NCI-H2107 treated with DMSO at 0.1 percent for 48 hours (cell line): Measurements from ENCODE around the gene CFC1.
"Not testable (repeated sequence)": the region's sequence is repeated elsewhere in the genome, so short reads cannot be mapped to it uniquely, and the experiment has no call there.

ENCODE experiments used
- DNase-seq: peaks from one replicate; lab custom pipeline; 2025; ENCODE audit not compliant: unreplicated experiment; lab: John Stamatoyannopoulos, UW

The CFC1 gene

DNA sequence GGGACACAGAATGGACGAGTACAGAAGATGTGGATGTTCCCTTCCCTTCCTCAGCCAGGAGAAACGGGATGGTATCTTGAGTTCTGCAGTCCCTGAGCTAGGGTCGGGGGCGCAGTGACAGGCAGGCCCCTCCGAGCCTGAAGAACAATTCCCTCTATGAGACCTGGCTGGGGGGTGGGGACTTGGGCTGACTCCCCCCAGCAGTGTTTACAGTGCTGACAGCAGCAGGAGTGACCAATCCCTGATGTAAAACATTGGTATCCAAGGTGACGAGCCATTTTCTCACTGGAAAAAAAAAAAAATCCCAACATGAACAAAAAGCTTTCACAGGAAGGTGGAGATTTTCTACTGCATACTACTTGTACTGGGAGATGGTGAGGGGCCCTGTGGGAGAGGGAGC lies at the start of gene CFC1:
Gene CFC1 (minus strand): TSS at position 183 of the 400 bp plus-strand sequence. CDS start 288 bp downstream, outside the sequence.
- not testable (repeated sequence) for DNase-seq

- not testable (repeated sequence) for DNase-seq
Measured at GRCh38 chr2:130641688-130642087, 42.3 kb upstream of the CFC1 start.

DNA sequence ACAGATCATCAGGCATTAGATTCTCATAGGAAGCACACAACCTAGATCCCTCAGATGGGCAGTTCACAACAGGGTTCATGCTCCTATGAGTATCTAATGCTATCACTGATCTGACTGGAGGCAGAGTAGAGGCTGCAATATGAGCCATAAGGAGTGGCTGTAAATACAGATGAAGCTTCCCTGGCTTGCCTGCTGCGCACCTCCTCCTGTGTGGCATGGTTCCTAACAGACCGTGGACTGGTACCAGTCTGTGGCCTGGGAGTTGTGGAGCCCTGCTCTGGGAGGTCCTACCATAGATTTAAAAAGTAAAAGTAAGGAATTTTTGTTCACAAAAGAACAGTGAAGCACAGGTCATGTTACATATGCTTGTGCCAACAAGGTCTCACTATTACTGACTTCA lies 39.6 kb upstream of the CFC1 start:
- DNase-seq = not testable (repeated sequence)

GRCh38 chr2:130628784-130629475 lies 29.6 kb upstream of the CFC1 start:
- not testable (repeated sequence) for DNase-seq

GRCh38 chr2:130611140-130611539 lies 11.8 kb upstream of the CFC1 start, which contains the start of gene POTEJ:
POTEJ (plus strand) TSS chr2:130611440; CDS start chr2:130611533, 93 bp downstream.
- not testable (repeated sequence) for DNase-seq

DNA sequence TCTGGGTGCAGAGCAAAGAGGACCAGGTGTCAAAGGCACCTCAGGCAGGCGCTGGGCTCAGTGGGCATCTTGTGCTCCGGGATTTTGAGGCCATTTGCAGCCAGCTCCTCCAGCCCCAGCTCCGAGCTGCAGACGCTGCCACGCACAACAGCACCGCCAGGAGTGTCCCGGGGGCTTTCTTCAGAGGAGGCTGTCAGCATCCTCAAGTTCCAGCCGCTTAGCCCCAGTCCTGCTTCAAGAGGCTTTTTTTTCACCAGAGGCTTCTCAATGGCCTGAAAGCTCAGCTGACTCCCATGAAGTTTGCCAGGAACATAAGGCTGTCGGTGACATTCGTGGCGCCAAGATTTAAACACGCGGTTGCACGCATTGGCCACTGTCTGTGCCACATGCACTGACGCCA lies 11.1 kb upstream of the CFC1 start:
- DNase-seq = not testable (repeated sequence)

DNA sequence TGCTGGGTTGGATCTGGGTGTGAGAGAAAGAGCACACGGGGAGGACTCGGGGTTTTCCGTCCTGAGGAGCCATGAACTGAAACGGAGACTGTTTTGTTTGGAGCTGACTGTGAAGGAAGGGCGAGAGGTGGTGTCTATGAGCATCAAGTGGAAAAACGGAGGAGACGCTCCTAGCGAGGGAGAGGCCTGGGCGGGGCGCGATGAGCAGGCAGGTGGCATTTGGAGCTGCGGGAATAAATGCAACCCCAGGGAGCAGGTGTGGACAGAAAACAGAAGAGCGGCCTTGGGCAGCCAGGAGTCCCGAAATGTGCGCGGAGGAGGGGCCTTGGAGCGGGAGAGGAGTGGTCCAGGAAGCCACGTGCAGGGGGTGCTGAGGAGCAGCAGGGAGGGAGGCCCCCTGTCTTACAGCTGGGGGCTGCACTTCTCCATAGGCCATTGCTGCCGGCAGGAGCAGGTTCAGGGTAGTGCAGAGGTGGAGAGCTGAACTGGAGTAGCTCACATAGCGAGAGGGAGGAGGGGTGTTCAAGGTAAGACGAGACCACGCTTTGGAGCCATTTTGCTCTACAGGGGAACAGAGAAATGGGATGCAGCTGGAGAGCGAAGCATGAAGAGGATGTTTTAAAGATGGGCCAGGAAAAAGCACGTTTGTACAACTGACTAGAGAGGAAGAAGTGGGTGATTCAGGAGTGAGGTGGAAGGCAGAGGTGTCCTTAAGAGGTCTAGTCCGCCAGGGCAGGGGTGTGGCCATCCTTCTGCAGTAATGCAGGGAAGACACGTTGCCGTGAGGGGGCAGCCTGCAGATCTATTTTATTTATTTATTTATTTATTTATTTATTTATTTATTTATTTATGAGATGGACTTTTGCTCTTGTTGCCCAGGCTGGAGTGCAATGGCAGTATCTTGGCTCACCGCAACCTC lies 9.9 kb upstream of the CFC1 start:
- DNase-seq = not testable (repeated sequence)

GRCh38 chr2:130608276-130609001 lies 9.1 kb upstream of the CFC1 start:
- DNase-seq = not testable (repeated sequence)

- not testable (repeated sequence) for DNase-seq
Measured at GRCh38 chr2:130601648-130602302, 2.4 kb upstream of the CFC1 start.

DNA sequence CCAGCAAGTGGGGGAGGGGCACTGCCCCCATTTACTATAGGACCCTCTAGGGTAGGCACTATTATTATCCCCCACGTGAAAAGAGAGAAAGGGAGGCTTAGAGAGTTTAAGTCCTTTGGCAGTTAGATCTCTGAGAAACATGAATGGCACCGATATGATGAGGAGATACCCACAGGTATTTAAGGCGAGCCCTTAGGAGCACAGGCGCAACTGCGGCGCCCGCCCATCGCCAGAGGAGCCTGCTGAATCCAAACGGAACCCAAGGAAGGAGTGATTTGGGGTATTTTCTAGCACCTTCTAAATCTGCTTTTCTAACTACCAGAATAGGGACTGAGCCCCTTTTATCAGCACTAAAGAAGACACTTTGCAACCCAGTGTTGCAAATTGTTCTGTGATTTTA lies 551 bp upstream of the CFC1 start:
- not testable (repeated sequence) for DNase-seq

GRCh38 chr2:130598463-130598862 lies 912 bp downstream of the CFC1 start:
- DNase-seq = not testable (repeated sequence)

DNA sequence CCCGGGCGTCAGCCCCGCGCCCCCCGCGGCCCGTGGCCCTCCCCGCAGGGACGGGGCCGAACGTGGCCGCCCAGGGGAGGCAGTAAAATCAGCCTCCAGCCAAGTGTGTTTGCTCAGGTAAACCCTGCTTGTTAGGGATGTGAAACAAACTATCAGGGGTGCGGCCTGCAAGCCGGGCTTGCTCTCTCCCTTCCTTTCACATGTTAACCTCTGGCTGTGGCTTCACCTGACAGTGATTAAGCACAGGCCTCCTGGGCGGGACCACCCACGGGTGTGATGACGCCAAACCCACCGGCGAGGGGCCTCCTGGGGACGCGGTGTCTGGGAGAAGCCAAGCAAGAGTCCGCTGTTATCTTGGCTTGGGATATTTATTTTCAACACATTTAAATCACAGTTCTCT lies 1.4 kb downstream of the CFC1 start:
- not testable (repeated sequence) for DNase-seq

DNA sequence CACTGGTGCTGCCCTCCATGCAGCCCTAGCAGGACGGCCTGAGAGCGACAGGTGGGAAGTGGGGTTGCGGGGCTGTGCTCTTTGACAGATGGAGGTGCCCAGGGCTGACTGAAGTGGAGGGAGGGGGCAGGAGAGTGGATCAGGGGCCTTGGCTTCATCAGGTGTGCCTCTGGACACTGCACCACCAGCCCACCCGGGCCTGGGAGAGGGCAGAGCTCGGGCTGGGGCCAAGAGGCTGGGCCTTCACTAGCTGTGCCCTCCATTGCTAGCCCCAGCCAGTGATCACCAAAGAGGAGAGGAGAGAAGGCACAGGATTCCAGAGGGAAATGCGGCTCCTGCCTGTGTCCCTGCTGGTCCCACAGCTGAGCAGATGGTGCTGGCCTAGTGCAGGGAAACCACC lies 2.6 kb downstream of the CFC1 start:
- DNase-seq = not testable (repeated sequence)

- not testable (repeated sequence) for DNase-seq
Measured at GRCh38 chr2:130594011-130594410, 5.4 kb downstream of the CFC1 start.

GRCh38 chr2:130592791-130593414 lies 6.5 kb downstream of the CFC1 start:
- DNase-seq = not testable (repeated sequence)

DNA sequence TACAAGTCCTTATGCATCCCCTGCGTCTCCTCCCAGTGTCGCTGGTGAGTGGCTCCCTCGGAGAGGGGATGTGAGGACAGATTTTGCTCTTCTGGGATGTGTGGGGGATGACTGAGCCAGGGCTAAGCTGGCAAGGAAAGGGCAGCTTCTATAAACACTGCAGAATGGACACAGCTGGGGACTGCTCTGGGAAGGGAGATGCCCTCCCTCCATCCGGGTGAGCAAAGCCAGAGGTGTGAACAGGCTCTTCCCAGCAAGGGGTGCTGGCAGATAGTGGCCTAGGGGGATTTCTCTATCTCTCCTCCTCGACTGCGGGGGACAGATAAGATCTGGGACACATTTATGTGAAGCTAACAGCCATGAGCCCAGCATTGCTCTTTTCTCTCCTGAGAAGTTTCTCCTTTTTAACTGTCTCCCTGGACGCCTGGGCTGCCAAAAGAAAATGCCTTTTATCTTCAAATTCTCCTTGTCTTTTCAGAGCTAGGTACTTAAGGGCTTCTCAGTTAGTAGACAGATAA lies 8.5 kb downstream of the CFC1 start:
- not testable (repeated sequence) for DNase-seq

DNA sequence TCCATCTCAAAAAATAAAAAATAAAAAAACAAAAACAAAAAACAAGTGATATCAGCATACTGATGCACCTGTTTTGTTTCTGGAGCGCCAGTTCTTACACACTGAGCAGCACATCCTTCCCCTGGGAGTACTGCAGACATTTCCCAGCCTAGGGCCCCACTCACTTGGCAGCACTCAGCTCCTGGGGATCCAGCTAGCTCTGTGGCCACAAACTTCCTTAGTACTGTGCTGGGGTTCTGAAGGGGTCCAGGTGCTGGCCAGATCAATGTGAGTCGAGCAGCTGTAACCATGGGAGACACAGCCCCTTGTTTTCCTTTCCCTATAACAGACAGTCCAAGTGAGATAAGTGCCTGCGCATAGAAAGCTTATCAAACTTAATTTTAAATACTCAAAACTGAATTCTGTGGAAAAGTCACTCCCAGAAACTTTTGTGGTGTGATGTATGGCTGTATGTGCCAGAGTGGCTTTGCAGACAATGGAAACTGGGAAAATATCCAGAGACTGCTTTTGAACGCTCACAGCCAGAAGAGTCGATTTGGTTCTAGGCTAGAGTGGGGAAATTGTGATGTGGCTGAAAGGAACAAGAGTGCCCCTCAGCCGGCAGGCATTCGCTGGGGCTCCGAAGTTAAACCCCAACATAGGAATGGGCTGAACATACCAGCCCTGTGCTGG lies 9.1 kb downstream of the CFC1 start:
- DNase-seq = not testable (repeated sequence)

- DNase-seq = not testable (repeated sequence)
Measured at GRCh38 chr2:130588688-130589458, 10.5 kb downstream of the CFC1 start.

- not testable (repeated sequence) for DNase-seq
Measured at GRCh38 chr2:130584726-130585125, 14.6 kb downstream of the CFC1 start.
